WTC11 (cell line): ENCODE results near the gene DNAAF9. TPM values are rescaled to one million over a fixed set of nuclear protein-coding genes. Genes with fewer than 3 reads are reported as not detected.

Experiments used
- ATAC-seq: fragments of 200-7000 bp; cut with Tn5 transposase; 2 replicates; pipeline ENCODE4 v1.10.0; 2021; ENCODE audit warnings: mild to moderate bottlenecking, moderate library complexity
- CTCF ChIA-PET: fragments of 300-600 bp; sonication (Branson Sonifier 250); formaldehyde crosslinking; loops from one replicate; lab custom pipeline; 2021; ENCODE audit warnings: antibody characterized with exemption; lab: Charles Lee
- POLR2A ChIA-PET: fragments of 350-600 bp; sonication (Branson Sonifier 250); formaldehyde crosslinking; loops from one replicate; lab custom pipeline; 2021; ENCODE audit warnings: antibody characterized with exemption; lab: Charles Lee
- DNase-seq: peaks from one replicate; pipeline ENCODE4 v3.0.0; 2021; ENCODE audit warnings: low spot score
- H3K27ac Mint-ChIP-seq: 2 replicates; pipeline ENCODE4 v1.8.0; 2021; ENCODE audit warnings: mixed read lengths
- H3K27me3 Mint-ChIP-seq: 2 replicates; pipeline ENCODE4 v1.8.0; 2021; ENCODE audit warnings: low read depth, mild to moderate bottlenecking, moderate library complexity, mixed read lengths
- H3K36me3 Mint-ChIP-seq: 2 replicates; pipeline ENCODE4 v1.8.0; 2021; ENCODE audit warnings: mixed read lengths
- H3K4me1 Mint-ChIP-seq: 2 replicates; pipeline ENCODE4 v1.8.0; 2022; ENCODE audit warnings: mixed read lengths
- H3K4me3 Mint-ChIP-seq: 2 replicates; pipeline ENCODE4 v1.8.0; 2021; ENCODE audit warnings: mild to moderate bottlenecking, moderate library complexity, mixed read lengths
- H3K9me3 Mint-ChIP-seq: 2 replicates; pipeline ENCODE4 v1.8.0; 2021; ENCODE audit warnings: mixed read lengths
- ESRRA ChIP-seq: sonication (generic); formaldehyde crosslinking; IDR thresholded peaks from 2 replicates; pipeline ENCODE4 v1.8.1; 2022; ENCODE audit warnings: mild to moderate bottlenecking, missing genetic modification reagents, borderline replicate concordance
- FOXP1 ChIP-seq: sonication (generic); formaldehyde crosslinking; IDR thresholded peaks from 2 replicates; pipeline ENCODE4 v1.8.0; 2022; ENCODE audit warnings: missing genetic modification reagents, mild to moderate bottlenecking, moderate library complexity, borderline replicate concordance
- IRF1 ChIP-seq: sonication (generic); formaldehyde crosslinking; IDR thresholded peaks from 2 replicates; pipeline ENCODE4 v1.8.0; 2023; ENCODE audit warnings: missing genetic modification reagents
- MXD4 ChIP-seq: fragments of 250-450 bp; sonication (Bioruptor Pico); IDR thresholded peaks from 2 replicates; pipeline ENCODE4 v1.8.0; 2021; ENCODE audit warnings: mild to moderate bottlenecking, moderate library complexity, borderline replicate concordance
- OVOL2 ChIP-seq: fragments of 250-450 bp; sonication (Bioruptor Pico); IDR thresholded peaks from 2 replicates; pipeline ENCODE4 v1.9.0; 2021; ENCODE audit warnings: mild to moderate bottlenecking, borderline replicate concordance
- PRRX2 ChIP-seq: fragments of 250-450 bp; sonication (Bioruptor Pico); IDR thresholded peaks from 2 replicates; pipeline ENCODE4 v1.8.0; 2021; ENCODE audit warnings: mild to moderate bottlenecking
- RELA ChIP-seq: sonication (generic); formaldehyde crosslinking; IDR thresholded peaks from 2 replicates; pipeline ENCODE4 v1.8.1; 2022; ENCODE audit warnings: missing genetic modification reagents, mild to moderate bottlenecking, borderline replicate concordance
- SMAD4 ChIP-seq: sonication (generic); formaldehyde crosslinking; IDR thresholded peaks from 2 replicates; pipeline ENCODE4 v1.8.0; 2022; ENCODE audit warnings: mild to moderate bottlenecking, missing genetic modification reagents
- SP1 ChIP-seq: sonication (generic); formaldehyde crosslinking; conservative IDR thresholded peaks from 2 replicates; pipeline ENCODE4 v1.8.1; 2022; ENCODE audit warnings: missing genetic modification reagents
- ZBTB21 ChIP-seq: sonication (generic); formaldehyde crosslinking; IDR thresholded peaks from 2 replicates; pipeline ENCODE4 v1.8.1; 2023; ENCODE audit warnings: mild to moderate bottlenecking, missing genetic modification reagents, borderline replicate concordance
- ZNF138 ChIP-seq: sonication (generic); formaldehyde crosslinking; conservative IDR thresholded peaks from 2 replicates; pipeline ENCODE4 v1.8.1; 2022; ENCODE audit warnings: mild to moderate bottlenecking, moderate library complexity, missing genetic modification reagents
- ZNF219 ChIP-seq: sonication (generic); formaldehyde crosslinking; IDR thresholded peaks from 2 replicates; pipeline ENCODE4 v1.8.0; 2023; ENCODE audit warnings: missing genetic modification reagents, mild to moderate bottlenecking, borderline replicate concordance
- ZNF416 ChIP-seq: fragments of 250-450 bp; sonication (Bioruptor Pico); IDR thresholded peaks from 2 replicates; pipeline ENCODE4 v1.9.0; 2021; ENCODE audit warnings: mild to moderate bottlenecking, inconsistent platforms
- ZNF423 ChIP-seq: fragments of 250-450 bp; sonication (Bioruptor Pico); IDR thresholded peaks from 2 replicates; pipeline ENCODE4 v2.1.2; 2022; ENCODE audit warnings: mild to moderate bottlenecking, moderate library complexity
- ZNF512 ChIP-seq: sonication (generic); formaldehyde crosslinking; IDR thresholded peaks from 2 replicates; pipeline ENCODE4 v1.8.1; 2022; ENCODE audit warnings: missing genetic modification reagents, borderline replicate concordance
- ZSCAN18 ChIP-seq: fragments of 250-450 bp; sonication (Bioruptor Pico); IDR thresholded peaks from 2 replicates; pipeline ENCODE4 v2.1.2; 2022; ENCODE audit warnings: mild to moderate bottlenecking, moderate library complexity
- total RNA-seq: library from RNA; stranded (reverse); gene quantifications from 3 replicates; pipeline ENCODE4 v1.2.3, GENCODE V29; 2021
- TF ChIP-seq, protein P1 (sequence below): fragments of 250-450 bp; sonication (Bioruptor Pico); IDR thresholded peaks from 2 replicates; pipeline ENCODE4 v1.9.0; 2021; ENCODE audit warnings: mild to moderate bottlenecking
- TF ChIP-seq, protein P2 (sequence below): sonication (generic); formaldehyde crosslinking; IDR thresholded peaks from 2 replicates; pipeline ENCODE4 v1.8.1; 2023; ENCODE audit warnings: mild to moderate bottlenecking, missing genetic modification reagents, moderate library complexity
- TF ChIP-seq, protein P3 (sequence below): sonication (generic); formaldehyde crosslinking; IDR thresholded peaks from 2 replicates; pipeline ENCODE4 v1.8.0; 2022; ENCODE audit warnings: mild to moderate bottlenecking, missing genetic modification reagents

Gene DNAAF9
- total RNA-seq, 1 experiment from 2014 or later: 6.3 TPM

DNA sequence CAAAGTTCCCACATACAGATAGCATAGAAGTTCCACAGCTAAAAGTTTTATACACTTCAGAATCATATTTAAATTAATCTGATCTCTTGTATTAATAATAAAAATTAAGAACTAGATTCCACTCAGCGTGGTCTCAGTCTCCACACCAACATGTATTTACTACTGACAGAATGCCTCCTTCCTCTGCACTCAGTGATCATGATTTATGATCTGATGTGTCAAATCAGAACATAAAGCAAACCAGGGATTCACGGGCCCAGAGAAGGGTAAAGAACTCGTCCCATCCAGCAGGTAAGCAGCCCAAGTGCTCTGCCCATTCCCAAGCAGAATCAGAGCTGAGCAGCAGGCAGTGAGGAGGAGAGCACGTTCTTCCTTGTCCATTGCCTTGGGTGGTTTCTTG, 49.2 kb upstream of the DNAAF9 start:
- no peak for ATAC-seq
- POLR2A ChIA-PET: no interaction called here
- CTCF ChIA-PET: no interaction called here

GRCh38 chr20:3454831-3455230, 47.4 kb upstream of the DNAAF9 start:
- CTCF ChIA-PET: interaction anchor here (0.9 kb wide), 1 partner anchor 138 kb away, joined by 3 read pairs; no protein-coding TSS in a partner anchor
- Mint-ChIP-seq H3K27ac (no peak overlapping the region), H3K27me3 (no peaks in the 10 kb centered on the region; the same call in 1 of the 2 replicates), H3K4me3 (no peak overlapping the region), H3K9me3 (no peaks in the 10 kb centered on the region), H3K36me3 (no peaks in the 10 kb centered on the region), H3K4me1 (peaks cover 4% of the 10 kb centered on the region; the same call in 1 of the 2 replicates)
- no peak for TF ChIP-seq SMAD4 (CRISPR knock-in tag)
- TF ChIP-seq PRRX2 (CRISPR knock-in tag): no peak
- no peak for TF ChIP-seq ZNF416
- no peak for TF ChIP-seq ZNF423 (CRISPR knock-in tag)
- DNase-seq: no peak
- POLR2A ChIA-PET: no interaction called here
- no peak for ATAC-seq

More for the DNA sequence above, 49.2 kb upstream of the DNAAF9 start:
- Mint-ChIP-seq H3K27ac (no peak overlapping the region), H3K4me3 (no peak overlapping the region), H3K27me3 (no peaks in the 10 kb centered on the region; the same call in 1 of the 2 replicates), H3K4me1 (peaks cover 11% of the 10 kb centered on the region), H3K9me3 (no peaks in the 10 kb centered on the region), H3K36me3 (no peaks in the 10 kb centered on the region)
- no peak for DNase-seq
- TF ChIP-seq ESRRA (CRISPR knock-in tag) (no peak), ZNF219 (CRISPR knock-in tag) (no peak), MXD4 (CRISPR knock-in tag) (no peak), RELA (CRISPR knock-in tag) (no peak), OVOL2 (CRISPR knock-in tag) (no peak), SP1 (CRISPR knock-in tag) (no peak)
- TF ChIP-seq, protein P1, sequence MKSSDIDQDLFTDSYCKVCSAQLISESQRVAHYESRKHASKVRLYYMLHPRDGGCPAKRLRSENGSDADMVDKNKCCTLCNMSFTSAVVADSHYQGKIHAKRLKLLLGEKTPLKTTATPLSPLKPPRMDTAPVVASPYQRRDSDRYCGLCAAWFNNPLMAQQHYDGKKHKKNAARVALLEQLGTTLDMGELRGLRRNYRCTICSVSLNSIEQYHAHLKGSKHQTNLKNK (CRISPR knock-in tag): no peak
- TF ChIP-seq, protein P2, sequence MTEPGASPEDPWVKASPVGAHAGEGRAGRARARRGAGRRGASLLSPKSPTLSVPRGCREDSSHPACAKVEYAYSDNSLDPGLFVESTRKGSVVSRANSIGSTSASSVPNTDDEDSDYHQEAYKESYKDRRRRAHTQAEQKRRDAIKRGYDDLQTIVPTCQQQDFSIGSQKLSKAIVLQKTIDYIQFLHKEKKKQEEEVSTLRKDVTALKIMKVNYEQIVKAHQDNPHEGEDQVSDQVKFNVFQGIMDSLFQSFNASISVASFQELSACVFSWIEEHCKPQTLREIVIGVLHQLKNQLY (CRISPR knock-in tag): no peak
- TF ChIP-seq, protein P3, sequence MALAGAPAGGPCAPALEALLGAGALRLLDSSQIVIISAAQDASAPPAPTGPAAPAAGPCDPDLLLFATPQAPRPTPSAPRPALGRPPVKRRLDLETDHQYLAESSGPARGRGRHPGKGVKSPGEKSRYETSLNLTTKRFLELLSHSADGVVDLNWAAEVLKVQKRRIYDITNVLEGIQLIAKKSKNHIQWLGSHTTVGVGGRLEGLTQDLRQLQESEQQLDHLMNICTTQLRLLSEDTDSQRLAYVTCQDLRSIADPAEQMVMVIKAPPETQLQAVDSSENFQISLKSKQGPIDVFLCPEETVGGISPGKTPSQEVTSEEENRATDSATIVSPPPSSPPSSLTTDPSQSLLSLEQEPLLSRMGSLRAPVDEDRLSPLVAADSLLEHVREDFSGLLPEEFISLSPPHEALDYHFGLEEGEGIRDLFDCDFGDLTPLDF (CRISPR knock-in tag): no peak

DNA sequence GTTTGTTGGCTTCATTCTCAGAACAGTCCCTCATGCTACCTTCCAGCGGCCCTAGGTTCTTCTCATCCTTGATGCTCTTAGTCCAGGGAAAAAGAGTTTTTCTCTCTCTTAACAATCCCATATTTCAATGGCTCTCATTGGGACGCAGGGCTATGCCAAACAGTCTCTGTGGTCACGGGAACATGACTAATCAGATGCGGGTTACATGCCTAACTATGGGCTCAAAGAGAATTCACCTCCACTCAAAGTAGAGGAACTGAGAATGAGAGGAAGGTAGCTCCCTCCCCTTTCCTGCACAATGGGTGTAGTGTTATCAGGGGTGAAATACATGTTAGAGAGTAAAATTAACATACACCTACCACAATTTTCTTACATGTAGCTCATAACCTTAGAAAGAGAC, 45.2 kb upstream of the DNAAF9 start:
- CTCF ChIA-PET: interaction anchor here (1.0 kb wide), 1 partner anchor 111 kb away, joined by 3 read pairs; no protein-coding TSS in a partner anchor
- no peak for ATAC-seq
- no peak for TF ChIP-seq ZNF512
- TF ChIP-seq ZBTB21 (CRISPR knock-in tag): no peak
- no peak for TF ChIP-seq FOXP1 (CRISPR knock-in tag)
- TF ChIP-seq SMAD4 (CRISPR knock-in tag): no peak
- no peak for TF ChIP-seq ZNF219 (CRISPR knock-in tag)
- no peak for TF ChIP-seq IRF1 (CRISPR knock-in tag)
- no peak for TF ChIP-seq ZNF138 (CRISPR knock-in tag)
- TF ChIP-seq MXD4 (CRISPR knock-in tag): no peak
- no peak for TF ChIP-seq ZSCAN18
- TF ChIP-seq, all 79 proteins: peak for 0
- POLR2A ChIA-PET: no interaction called here
- no peak for DNase-seq
- H3K9me3 Mint-ChIP-seq: no peaks in the 10 kb centered on the region
- H3K4me3 Mint-ChIP-seq: no peak overlapping the region
- peaks cover 6% of the 10 kb centered on the region for H3K4me1 Mint-ChIP-seq
- no peaks in the 10 kb centered on the region; the same call in 1 of the 2 replicates for H3K27me3 Mint-ChIP-seq
- no peaks in the 10 kb centered on the region for H3K36me3 Mint-ChIP-seq
- H3K27ac Mint-ChIP-seq: no peak overlapping the region
